H1 (cell line): ENCODE data around the gene ELFN1. TPM values are rescaled to one million over a fixed set of nuclear protein-coding genes. Genes with fewer than 3 reads are reported as not detected.

Source experiments
- CTCF ChIA-PET: fragments of 300-600 bp; sonication (Branson Sonifier 250); formaldehyde crosslinking; loops from one replicate; lab custom pipeline; 2021; ENCODE audit not compliant: partially characterized antibody; lab: Charles Lee
- POLR2A ChIA-PET: fragments of 300-600 bp; sonication (Branson Sonifier 250); formaldehyde crosslinking; loops from one replicate; lab custom pipeline; 2021; ENCODE audit warnings: inconsistent platforms; ENCODE audit not compliant: partially characterized antibody; lab: Charles Lee
- DNase-seq, 2 experiments: peaks; one replicate each; pipeline versions ENCODE4 v3.0.0 to v3.0.0-alpha.2; 2010 to 2022; ENCODE audit warnings: low spot score in 2 of 2, low read depth in 1 of 2, mixed read lengths in 1 of 2
- FAIRE-seq: peaks from 2 replicates; lab custom pipeline; 2011; peaks lifted over from hg19 to GRCh38; lab: Jason Lieb, UNC
- H2AFZ ChIP-seq: 2 replicates; pipeline ENCODE4 v1.8.1; 2012; ENCODE audit warnings: low read length, inconsistent platforms
- H2AK5ac ChIP-seq: 2 replicates; pipeline ENCODE4 v1.6.1; 2013; ENCODE audit warnings: low read depth, low read length
- H2BK120ac ChIP-seq: replicated peaks from 2 replicates; pipeline ENCODE3; 2013; ENCODE audit warnings: low read depth, low read length, inconsistent platforms
- H2BK12ac ChIP-seq: 2 replicates; pipeline ENCODE4 v1.6.1; 2013; ENCODE audit warnings: low read depth, low read length
- H2BK15ac ChIP-seq: 2 replicates; pipeline ENCODE4 v1.6.1; 2013; ENCODE audit warnings: low read length
- H2BK20ac ChIP-seq: 2 replicates; pipeline ENCODE4 v1.6.1; 2013; ENCODE audit warnings: low read length
- H2BK5ac ChIP-seq: 2 replicates; pipeline ENCODE4 v1.6.1; 2013; ENCODE audit warnings: low read depth, low read length
- H3K14ac ChIP-seq: 2 replicates; pipeline ENCODE4 v1.6.1; 2013; ENCODE audit warnings: inconsistent platforms; ENCODE audit not compliant: insufficient read length
- H3K18ac ChIP-seq: 2 replicates; pipeline ENCODE4 v1.6.1; 2013; ENCODE audit warnings: low read length; ENCODE audit errors: extremely low read depth
- H3K23ac ChIP-seq: 2 replicates; pipeline ENCODE4 v1.6.1; 2013; ENCODE audit warnings: inconsistent platforms; ENCODE audit not compliant: insufficient read length
- H3K23me2 ChIP-seq: 2 replicates; pipeline ENCODE4 v1.6.1; 2013; ENCODE audit warnings: low read depth, low read length
- H3K27ac ChIP-seq: 2 replicates; pipeline ENCODE4 v1.6.1; 2011; ENCODE audit warnings: low read depth, low read length, inconsistent platforms
- H3K27me3 ChIP-seq, 4 experiments: replicated peaks in 1 of 4; 1 replicate in 1 of 4; 2 replicates in 3 of 4; pipeline versions ENCODE4 v1.6.1 to v1.8.1; 2011 to 2013; ENCODE audit warnings: low read length in 3 of 4, mild to moderate bottlenecking in 3 of 4, inconsistent platforms in 2 of 4, mixed read lengths in 2 of 4, moderate library complexity in 1 of 4; ENCODE audit not compliant: control insufficient read depth in 3 of 4, insufficient read depth in 3 of 4; ENCODE audit errors: extremely low read depth in 1 of 4
- H3K36me3 ChIP-seq, 4 experiments: 2 replicates each; pipeline versions ENCODE4 v1.6.1 to v1.8.1; 2011 to 2013; ENCODE audit warnings: mild to moderate bottlenecking in 4 of 4, low read length in 3 of 4, moderate library complexity in 2 of 4, control low read depth in 1 of 4, inconsistent platforms in 1 of 4; ENCODE audit not compliant: insufficient read depth in 4 of 4, control insufficient read depth in 2 of 4
- H3K4ac ChIP-seq: replicated peaks from 2 replicates; pipeline ENCODE3; 2013; ENCODE audit warnings: low read length, low read depth, mixed read lengths, inconsistent platforms; ENCODE audit not compliant: insufficient read length
- H3K4me1 ChIP-seq, 4 experiments: replicated peaks in 1 of 4; 1 replicate in 1 of 4; 2 replicates in 3 of 4; pipeline versions ENCODE4 v1.6.1 to v1.8.1; 2011 to 2013; ENCODE audit warnings: low read length in 3 of 4, inconsistent platforms in 2 of 4, mixed read lengths in 1 of 4; ENCODE audit not compliant: insufficient read depth in 4 of 4, control insufficient read depth in 3 of 4
- H3K4me2 ChIP-seq, 2 experiments: 2 replicates each; pipeline versions ENCODE4 v1.6.1 to v1.8.1; 2011 to 2013; ENCODE audit warnings: low read depth in 2 of 2, low read length in 2 of 2, control low read depth in 1 of 2, inconsistent platforms in 1 of 2, mild to moderate bottlenecking in 1 of 2; ENCODE audit not compliant: insufficient read depth in 1 of 2
- H3K4me3 ChIP-seq, 4 experiments: fragments of 200-600, 300-600 bp in 1 of 4; sonication (generic), shearing (Covaris generic), sonication (Bioruptor Twin) in 1 of 4; 2 replicates each; pipeline versions ENCODE4 v1.5.1 to v1.8.1; 2011 to 2016; ENCODE audit warnings: low read length in 4 of 4, low read depth in 3 of 4, control low read depth in 2 of 4, inconsistent platforms in 2 of 4, mild to moderate bottlenecking in 2 of 4, mixed read lengths in 1 of 4, moderate library complexity in 1 of 4; ENCODE audit not compliant: insufficient read depth in 2 of 4; ENCODE audit errors: extremely low read depth in 1 of 4
- H3K56ac ChIP-seq: replicated peaks from 2 replicates; pipeline ENCODE3; 2013; ENCODE audit warnings: low read depth, mild to moderate bottlenecking, mixed read lengths, low read length, inconsistent platforms; ENCODE audit not compliant: insufficient read length
- H3K79me1 ChIP-seq: 2 replicates; pipeline ENCODE4 v1.6.1; 2013; ENCODE audit warnings: low read depth, low read length, control low read depth
- H3K79me2 ChIP-seq, 2 experiments: 2 replicates each; pipeline versions ENCODE4 v1.6.1 to v1.8.1; 2012 to 2013; ENCODE audit warnings: low read length in 2 of 2, mild to moderate bottlenecking in 2 of 2, inconsistent platforms in 1 of 2; ENCODE audit not compliant: insufficient read depth in 2 of 2, control insufficient read depth in 1 of 2
- H3K9ac ChIP-seq, 4 experiments: replicated peaks in 1 of 4; 1 replicate in 1 of 4; 2 replicates in 3 of 4; pipeline versions ENCODE4 v1.6.1 to v1.8.1; 2011 to 2013; ENCODE audit warnings: low read depth in 3 of 4, low read length in 3 of 4, control low read depth in 2 of 4, mild to moderate bottlenecking in 2 of 4, moderate library complexity in 2 of 4, inconsistent platforms in 1 of 4; ENCODE audit errors: extremely low read depth in 1 of 4
- H3K9me3 ChIP-seq, 2 experiments: 2 replicates each; pipeline versions ENCODE4 v1.6.1 to v1.8.1; 2012 to 2013; ENCODE audit warnings: mild to moderate bottlenecking in 2 of 2, moderate library complexity in 2 of 2, control low read depth in 1 of 2, inconsistent platforms in 1 of 2, low read depth in 1 of 2, low read length in 1 of 2, mixed read lengths in 1 of 2; ENCODE audit not compliant: insufficient read depth in 2 of 2
- H4K20me1 ChIP-seq, 2 experiments: replicated peaks in 1 of 2; 2 replicates each; pipeline versions ENCODE3 to v1.8.1; 2011 to 2013; ENCODE audit warnings: inconsistent platforms in 2 of 2, low read length in 2 of 2, mild to moderate bottlenecking in 1 of 2; ENCODE audit not compliant: insufficient read depth in 2 of 2, control insufficient read depth in 1 of 2
- H4K5ac ChIP-seq: 2 replicates; pipeline ENCODE4 v1.6.1; 2013; ENCODE audit warnings: low read length, low read depth, mixed read lengths, inconsistent platforms; ENCODE audit not compliant: insufficient read length
- H4K8ac ChIP-seq: 2 replicates; pipeline ENCODE4 v1.8.0; 2013; ENCODE audit warnings: mild to moderate bottlenecking, moderate library complexity, low read length, inconsistent platforms; ENCODE audit not compliant: insufficient read depth; ENCODE audit errors: extremely low read depth
- H4K91ac ChIP-seq: replicated peaks from 2 replicates; pipeline ENCODE3; 2013; ENCODE audit warnings: low read length, mixed read lengths, inconsistent platforms; ENCODE audit not compliant: insufficient read length
- CBX8 ChIP-seq: fragments of 300-800, 300-1000 bp; sonication (generic); IDR thresholded peaks from 2 replicates; pipeline ENCODE4 v1.7.1; 2016; ENCODE audit warnings: low read depth, low read length, borderline replicate concordance
- CTBP2 ChIP-seq: IDR thresholded peaks from 2 replicates; pipeline ENCODE4 v1.7.0; 2011; ENCODE audit warnings: borderline replicate concordance, mild to moderate bottlenecking, moderate library complexity, mixed read lengths, low read length; ENCODE audit not compliant: insufficient read depth, insufficient read length
- E2F6 ChIP-seq: IDR thresholded peaks from 2 replicates; pipeline ENCODE4 v1.6.1; 2012; ENCODE audit warnings: inconsistent platforms
- EGR1 ChIP-seq: IDR thresholded peaks from 2 replicates; pipeline ENCODE4 v1.6.1; 2011; ENCODE audit warnings: low read depth, low read length, borderline replicate concordance
- EZH2 ChIP-seq: fragments of 200-600 bp; sonication (generic); IDR thresholded peaks from 2 replicates; pipeline ENCODE4 v1.7.1; 2012; ENCODE audit warnings: low read depth, mild to moderate bottlenecking, moderate library complexity, low read length, inconsistent platforms; ENCODE audit not compliant: severe bottlenecking
- GABPA ChIP-seq: IDR thresholded peaks from 2 replicates; pipeline ENCODE4 v1.6.1; 2011; ENCODE audit warnings: mild to moderate bottlenecking, low read length, moderate library complexity, borderline replicate concordance; ENCODE audit not compliant: insufficient read depth
- POLR2A ChIP-seq, 2 experiments: IDR thresholded peaks; 1 replicate in 1 of 2; 2 replicates in 1 of 2; pipeline ENCODE4 v1.6.1; 2011; ENCODE audit warnings: low read depth in 2 of 2, low read length in 2 of 2, mild to moderate bottlenecking in 2 of 2; ENCODE audit errors: control extremely low read depth in 1 of 2
- SIX5 ChIP-seq: IDR thresholded peaks from 2 replicates; pipeline ENCODE4 v1.6.1; 2011; ENCODE audit warnings: mild to moderate bottlenecking, low read depth, low read length
- SP1 ChIP-seq: IDR thresholded peaks from 2 replicates; pipeline ENCODE4 v1.6.1; 2011; ENCODE audit warnings: low read depth, low read length
- SRF ChIP-seq: IDR thresholded peaks from 2 replicates; pipeline ENCODE4 v1.6.1; 2011; ENCODE audit warnings: mild to moderate bottlenecking, low read depth, low read length, moderate library complexity
- SUZ12 ChIP-seq: fragments of 200-600 bp; sonication (generic); IDR thresholded peaks from 2 replicates; pipeline ENCODE4 v1.6.1; 2012; ENCODE audit warnings: mild to moderate bottlenecking, inconsistent platforms, low read length, moderate library complexity, mixed read lengths
- TAF1 ChIP-seq: IDR thresholded peaks from 2 replicates; pipeline ENCODE4 v1.6.1; 2011; ENCODE audit warnings: mild to moderate bottlenecking, low read depth, low read length
- TBP ChIP-seq: IDR thresholded peaks from 2 replicates; pipeline ENCODE4 v1.6.1; 2011; ENCODE audit warnings: low read depth, low read length, improper control_type of control experiment
- WGBS, 2 experiments: shearing (Covaris generic) in 1 of 2; methylation state at CpG; one replicate each; pipeline versions ENCODE4 v1.1.6 to v1.1.7; 2013 to 2015; ENCODE audit warnings: low lambda C conversion rate in 2 of 2, mixed read lengths in 2 of 2, inconsistent platforms in 1 of 2, low coverage in 1 of 2, missing lambda C conversion rate in 1 of 2; ENCODE audit not compliant: insufficient replicate concordance in 2 of 2, insufficient coverage in 1 of 2, insufficient read length in 1 of 2; ENCODE audit errors: extremely low coverage in 1 of 2, missing lambda C conversion rate in 1 of 2; 5-methylcytosine and 5-hydroxymethylcytosine counted together
- polyA plus RNA-seq, 7 experiments: library from polyadenylated mRNA; depleted of rRNA in 3 of 7; stranded (reverse) in 5 of 7; unstranded in 2 of 7; fragments of >200 nt in 5 of 7; fragments of 200-250 nt in 2 of 7; gene quantifications; 1 replicate in 5 of 7; 2 replicates in 1 of 7; 4 replicates in 1 of 7; pipeline versions ENCODE4 v1.2.1 to v1.2.3, GENCODE V29; 2011 to 2013; ENCODE audit warnings: missing spikeins in 2 of 7, mixed read lengths in 2 of 7
- total RNA-seq: library from RNA; stranded (reverse); fragmentation: NEBNext Ultra II Directional; extraction: Animal tissue kit (Norgen Biotek cat#: 25700); gene quantifications from 2 replicates; pipeline ENCODE4 v1.2.1, GENCODE V29; 2021

ELFN1 gene
- total and polyA plus RNA-seq, 2 of the 8 experiments (the other 6 are each of a cell fraction or from before 2014, with no cell fraction given), result 2.0 to 4.5 TPM

GRCh38 chr7:1706381-1706720, 36.3 kb downstream of the ELFN1 start:
- Histone ChIP-seq H3K79me2 (no peaks in the 10 kb centered on the region), H2BK15ac (0 out of 2 replicates have a peak overlapping the region, but pooled peaks have one; percentile 29), H2AK5ac (no peak overlapping the region), H3K4me2 (no peak overlapping the region), H3K4ac (no peak overlapping the region), H2BK20ac (peak overlapping the region; percentile 72; the same call in 1 of the 2 replicates), H4K8ac (no peak overlapping the region), H3K27me3 (peaks cover 0 to 8% (median 6%) of the 10 kb centered on the region in 4 experiments; a peak in 4 of 7 replicates), H2BK5ac (no peak overlapping the region), H4K20me1 (peaks cover 0 to 1% of the 10 kb centered on the region in 2 experiments), H4K91ac (no peak overlapping the region), H3K9me3 (peaks cover 15 to 19% of the 10 kb centered on the region in 2 experiments), H2BK12ac (no peak overlapping the region), H3K36me3 (no peaks in the 10 kb centered on the region; a peak in 1 of 8 replicates), H3K4me3 (no peak overlapping the region), H2BK120ac (no peak overlapping the region), H4K5ac (no peak overlapping the region), H3K23me2 (no peaks in the 10 kb centered on the region; the same call in 1 of the 2 replicates), H3K14ac (no peak overlapping the region), H3K79me1 (no peaks in the 10 kb centered on the region), H3K18ac (no peak overlapping the region), H3K27ac (no peak overlapping the region), H3K4me1 (peaks cover 5 to 26% (median 16%) of the 10 kb centered on the region in 4 experiments), H3K23ac (no peak overlapping the region), H3K56ac (no peak overlapping the region), H2AFZ (no peak overlapping the region), H3K9ac (no peak overlapping the region)
- CTCF ChIA-PET, result interaction anchor here (1.1 to 1.9 kb wide), 4 partner anchors 39 to 127 kb away, joined by 3 to 7 read pairs (median 4); no protein-coding TSS in a partner anchor
- POLR2A ChIA-PET, result no interaction called here
- WGBS, 2 experiments, result 91% methylated on average over 5 of the region's 5 CpGs; no CpG with 5 or more reads in 1 of the 2 experiments
- FAIRE-seq, result no peak
- peak in 1 of 2 experiments; percentile 34 for DNase-seq
- TF ChIP-seq CBX8 (no peak), CTBP2 (no peak), SUZ12 (no peak), EGR1 (no peak), TBP (no peak), GABPA (no peak), SP1 (no peak), SIX5 (no peak), E2F6 (no peak), SRF (no peak), EZH2 (no peak), POLR2A (IDR thresholded peaks at IDR 0.05; ENCODE audit: control extremely low read depth in 1 of 2, low read depth in 2 of 2, low read length in 2 of 2) (no peak), TAF1 (no peak)
